Osteoblast (primary cell): ENCODE data around the gene PUS3. TPM values are rescaled to one million over a fixed set of nuclear protein-coding genes. Genes with fewer than 3 reads are reported as not detected.

ENCODE experiments used
- DNase-seq: peaks from one replicate; pipeline ENCODE4 v3.0.0; 2011; ENCODE audit warnings: low spot score, mixed read lengths; ENCODE audit not compliant: insufficient read length; ENCODE audit errors: missing footprints
- H2AFZ ChIP-seq: 2 replicates; pipeline ENCODE4 v1.6.0; 2011; ENCODE audit warnings: mild to moderate bottlenecking, low read length
- H3K27ac ChIP-seq: 2 replicates; pipeline ENCODE4 v1.5.1; 2011; ENCODE audit warnings: mild to moderate bottlenecking, low read depth, low read length, moderate library complexity
- H3K27me3 ChIP-seq: 2 replicates; pipeline ENCODE4 v1.6.0; 2012; ENCODE audit warnings: mild to moderate bottlenecking, control low read depth, inconsistent platforms, low read length, moderate library complexity; ENCODE audit not compliant: insufficient read depth
- H3K36me3 ChIP-seq: 2 replicates; pipeline ENCODE4 v1.5.1; 2011; ENCODE audit warnings: mild to moderate bottlenecking, low read length, control low read depth, moderate library complexity; ENCODE audit not compliant: insufficient read depth
- H3K4me1 ChIP-seq: 2 replicates; pipeline ENCODE4 v1.5.1; 2011; ENCODE audit warnings: mild to moderate bottlenecking, low read length, control low read depth, moderate library complexity; ENCODE audit not compliant: insufficient read depth
- H3K4me2 ChIP-seq: 2 replicates; pipeline ENCODE4 v1.6.0; 2011; ENCODE audit warnings: mild to moderate bottlenecking, low read length; ENCODE audit not compliant: insufficient read depth
- H3K4me3 ChIP-seq: fragments of 200-600 bp; sonication (generic); 3 replicates; pipeline ENCODE4 v1.5.1; 2012; ENCODE audit warnings: mild to moderate bottlenecking, low read length, inconsistent platforms; ENCODE audit not compliant: insufficient read depth
- H3K79me2 ChIP-seq: 2 replicates; pipeline ENCODE4 v1.6.0; 2012; ENCODE audit warnings: mild to moderate bottlenecking, low read length, control low read depth, inconsistent platforms; ENCODE audit not compliant: insufficient read depth
- H3K9me3 ChIP-seq: 2 replicates; pipeline ENCODE4 v1.5.1; 2011; ENCODE audit warnings: low read depth, low read length, control low read depth
- H4K20me1 ChIP-seq: 2 replicates; pipeline ENCODE4 v1.6.0; 2012; ENCODE audit warnings: mild to moderate bottlenecking, low read length, control low read depth; ENCODE audit not compliant: insufficient read depth
- CTCF ChIP-seq: IDR thresholded peaks from 2 replicates; pipeline ENCODE4 v1.5.1; 2011; ENCODE audit warnings: mild to moderate bottlenecking, low read depth, low read length, moderate library complexity; ENCODE audit errors: extremely low read depth
- total RNA-seq: library from RNA; depleted of rRNA; stranded (reverse); fragments of >200 nt; gene quantifications from 2 replicates; pipeline ENCODE4 v1.2.3, GENCODE V29; 2012

The PUS3 gene
- total RNA-seq, 1 donor = 14.1 TPM

- no peaks in the 10 kb centered on the region for H3K36me3 ChIP-seq
- H4K20me1 ChIP-seq = no peaks in the 10 kb centered on the region
- H3K4me2 ChIP-seq = no peak overlapping the region
- H3K9me3 ChIP-seq = no peaks in the 10 kb centered on the region
- no peak for TF ChIP-seq CTCF
- no peak overlapping the region for H3K27ac ChIP-seq
- no peak for DNase-seq
- H2AFZ ChIP-seq = no peak overlapping the region
- no peaks in the 10 kb centered on the region for H3K79me2 ChIP-seq
- peaks cover 40% of the 10 kb centered on the region for H3K27me3 ChIP-seq
- no peak overlapping the region for H3K4me3 ChIP-seq
- no peaks in the 10 kb centered on the region for H3K4me1 ChIP-seq
These were observed 21.5 kb upstream of the PUS3 start for GRCh38 chr11:125924384-125925007.

GRCh38 chr11:125923633-125924032 lies 20.6 kb upstream of the PUS3 start:
- H3K27ac ChIP-seq = no peak overlapping the region
- no peak overlapping the region for H2AFZ ChIP-seq
- peaks cover 44% of the 10 kb centered on the region for H3K27me3 ChIP-seq
- H3K79me2 ChIP-seq = no peaks in the 10 kb centered on the region
- no peaks in the 10 kb centered on the region for H4K20me1 ChIP-seq
- no peak overlapping the region for H3K4me2 ChIP-seq
- H3K36me3 ChIP-seq = no peaks in the 10 kb centered on the region
- H3K4me3 ChIP-seq = no peak overlapping the region
- no peaks in the 10 kb centered on the region for H3K4me1 ChIP-seq
- no peak for TF ChIP-seq CTCF
- no peaks in the 10 kb centered on the region for H3K9me3 ChIP-seq
- no peak for DNase-seq

- H3K4me1 ChIP-seq = no peaks in the 10 kb centered on the region
- H3K79me2 ChIP-seq = no peaks in the 10 kb centered on the region
- peaks cover 49% of the 10 kb centered on the region for H3K27me3 ChIP-seq
- TF ChIP-seq CTCF = peak; percentile 87
- H3K27ac ChIP-seq = no peak overlapping the region
- no peaks in the 10 kb centered on the region for H3K9me3 ChIP-seq
- H3K36me3 ChIP-seq = no peaks in the 10 kb centered on the region
- H4K20me1 ChIP-seq = no peaks in the 10 kb centered on the region
- no peak overlapping the region for H2AFZ ChIP-seq
- H3K4me3 ChIP-seq = no peak overlapping the region
- no peak overlapping the region for H3K4me2 ChIP-seq
- DNase-seq = peak; percentile 76
These were observed 20.1 kb upstream of the PUS3 start for GRCh38 chr11:125923012-125923579.

- DNase-seq = no peak
- peaks cover 51% of the 10 kb centered on the region for H3K27me3 ChIP-seq
- H3K9me3 ChIP-seq = no peaks in the 10 kb centered on the region
- no peak overlapping the region for H2AFZ ChIP-seq
- H3K36me3 ChIP-seq = no peaks in the 10 kb centered on the region
- H3K4me3 ChIP-seq = no peak overlapping the region
- H4K20me1 ChIP-seq = no peaks in the 10 kb centered on the region
- H3K4me1 ChIP-seq = no peaks in the 10 kb centered on the region
- no peak overlapping the region for H3K4me2 ChIP-seq
- no peaks in the 10 kb centered on the region for H3K79me2 ChIP-seq
- H3K27ac ChIP-seq = no peak overlapping the region
- no peak for TF ChIP-seq CTCF
These were observed 19.1 kb upstream of the PUS3 start for GRCh38 chr11:125922156-125922555.
